OCI-M2 (cell line): ENCODE data around the gene RASSF3.

ENCODE experiments used
- DNase-seq: peaks from one replicate; lab custom pipeline; 2025; ENCODE audit not compliant: unreplicated experiment; lab: John Stamatoyannopoulos, UW

Gene RASSF3

DNA sequence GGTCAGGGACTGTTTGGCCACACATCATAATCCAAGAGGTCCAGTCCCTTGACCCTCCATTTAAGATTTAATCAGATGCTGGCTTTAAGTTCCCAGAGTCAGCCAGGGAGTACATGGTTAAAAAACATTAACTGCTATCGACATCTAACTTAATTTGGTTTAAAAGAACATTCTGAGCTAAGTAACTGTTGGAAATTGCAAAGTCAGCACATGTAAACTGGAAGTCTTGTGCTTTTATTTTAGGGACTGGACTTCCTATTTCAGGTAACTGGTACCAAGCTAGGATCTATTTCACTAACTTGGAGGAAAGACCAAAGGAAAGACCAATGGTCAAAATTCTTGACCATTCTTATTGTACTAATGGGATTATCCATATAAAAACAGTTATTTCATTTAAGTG, 108.4 kb downstream of the RASSF3 start:
- no peak for DNase-seq

DNA sequence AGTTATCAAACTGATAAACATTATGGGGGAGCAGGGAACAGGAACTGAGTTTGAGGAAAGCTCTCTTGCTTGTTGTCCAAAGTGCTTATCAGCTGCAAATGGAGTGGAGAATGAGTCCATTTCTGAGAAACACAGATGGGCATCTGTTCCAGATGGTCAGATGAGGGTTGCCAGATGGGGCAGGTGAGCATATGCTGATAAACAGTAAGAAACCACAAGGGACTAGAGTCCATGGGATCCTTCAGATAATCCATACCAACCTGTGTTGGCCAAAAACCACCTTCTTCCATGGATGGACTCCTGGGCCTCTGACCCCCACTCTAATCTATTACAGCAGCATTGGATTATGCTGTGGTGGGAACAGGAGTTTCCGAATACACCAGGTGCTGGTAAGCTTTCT, 110.6 kb downstream of the RASSF3 start:
- DNase-seq = no peak

DNA sequence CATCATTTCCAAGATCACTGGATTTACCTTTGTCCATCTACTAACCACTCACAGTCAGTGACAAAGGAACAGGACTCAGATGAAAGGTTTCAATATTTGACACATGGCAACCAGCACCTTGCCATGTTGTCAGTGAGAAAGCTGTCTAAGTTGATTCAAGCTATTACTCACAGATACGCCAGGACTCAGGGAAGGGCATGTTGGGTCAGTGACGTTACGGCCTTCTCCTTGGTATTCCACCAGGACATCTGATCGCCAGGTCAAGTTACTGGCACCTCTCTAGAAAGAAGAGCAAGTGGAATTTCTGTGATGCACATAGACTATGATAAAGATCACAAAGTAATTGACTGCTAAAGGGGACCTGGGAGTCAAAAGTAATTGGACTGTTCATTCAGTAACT, 112.5 kb downstream of the RASSF3 start:
- no peak for DNase-seq

- no peak for DNase-seq
Observed at GRCh38 chr12:64723630-64724029, 113.3 kb downstream of the RASSF3 start.

GRCh38 chr12:64724201-64724745, 114.0 kb downstream of the RASSF3 start:
- no peak for DNase-seq

DNA sequence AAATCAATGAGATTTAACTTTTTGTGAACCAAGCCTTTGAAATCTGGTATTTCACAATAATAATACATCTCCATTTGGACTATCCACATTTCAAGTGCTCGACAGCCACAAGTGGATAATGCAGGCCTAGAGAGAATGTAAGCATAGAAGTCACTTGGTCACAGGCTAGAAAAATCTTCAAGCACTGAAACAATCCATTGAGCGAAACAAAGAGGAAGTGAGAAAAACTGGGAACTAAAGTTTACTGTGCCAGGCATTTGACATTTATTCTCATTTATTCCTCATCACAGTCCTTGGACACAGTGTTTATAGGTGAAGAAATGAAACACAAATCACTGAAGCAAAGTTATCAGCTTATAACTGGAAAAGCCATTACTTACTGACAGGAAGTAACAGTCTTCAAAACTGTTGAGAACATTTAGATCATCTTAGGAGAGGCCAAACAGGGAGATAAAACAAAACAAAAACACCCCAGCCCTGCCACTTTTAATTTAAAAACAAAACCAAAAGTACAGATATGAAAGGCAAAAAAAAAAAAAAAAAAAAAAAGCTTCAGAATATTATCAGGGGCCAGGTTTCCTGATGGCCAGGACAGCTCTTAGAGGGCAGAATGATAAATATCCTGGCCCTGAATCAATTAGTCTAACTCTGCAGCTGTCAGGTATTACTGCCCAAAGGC, 119.8 kb downstream of the RASSF3 start:
- no peak for DNase-seq

DNA sequence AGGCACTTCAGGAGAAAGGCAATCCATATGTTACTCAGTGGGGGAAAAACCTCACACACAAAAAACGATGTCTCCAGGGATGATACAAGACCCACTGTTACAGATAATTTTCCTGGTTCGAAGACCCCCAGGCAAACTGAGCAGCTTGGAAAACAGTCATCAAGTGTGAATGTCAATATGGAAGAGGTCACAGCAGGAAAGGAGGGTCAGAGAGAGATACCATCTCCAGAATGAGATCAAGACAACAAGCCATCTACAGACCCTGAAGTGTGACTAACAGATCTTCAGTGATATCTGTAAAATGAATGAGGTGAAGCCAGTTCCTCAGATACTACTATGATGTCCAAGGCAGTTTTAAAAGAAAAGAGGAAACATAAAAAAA, 120.3 kb downstream of the RASSF3 start:
- DNase-seq = no peak

GRCh38 chr12:64731683-64732082, 121.4 kb downstream of the RASSF3 start:
- DNase-seq = no peak

DNA sequence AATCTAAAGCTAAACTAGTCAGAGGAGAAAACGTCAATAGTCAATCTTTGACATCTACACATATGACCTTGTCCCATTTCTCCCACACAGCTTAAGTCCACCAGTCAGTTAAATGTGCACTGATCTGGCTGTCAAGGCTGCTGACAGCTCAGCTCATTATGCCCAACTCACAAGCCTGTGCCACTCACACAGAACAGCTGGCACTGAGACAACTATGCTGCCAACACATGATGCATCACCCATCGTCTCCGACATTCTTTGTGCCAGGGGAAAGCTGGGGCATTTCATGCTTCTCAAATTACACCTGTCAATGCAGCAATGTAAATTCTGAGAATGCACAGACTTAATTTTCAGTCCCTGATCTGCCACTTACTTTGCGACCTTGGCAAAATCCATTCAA, 123.6 kb downstream of the RASSF3 start:
- DNase-seq = no peak

- DNase-seq = no peak
Observed at GRCh38 chr12:64735442-64735841, 125.1 kb downstream of the RASSF3 start.

DNA sequence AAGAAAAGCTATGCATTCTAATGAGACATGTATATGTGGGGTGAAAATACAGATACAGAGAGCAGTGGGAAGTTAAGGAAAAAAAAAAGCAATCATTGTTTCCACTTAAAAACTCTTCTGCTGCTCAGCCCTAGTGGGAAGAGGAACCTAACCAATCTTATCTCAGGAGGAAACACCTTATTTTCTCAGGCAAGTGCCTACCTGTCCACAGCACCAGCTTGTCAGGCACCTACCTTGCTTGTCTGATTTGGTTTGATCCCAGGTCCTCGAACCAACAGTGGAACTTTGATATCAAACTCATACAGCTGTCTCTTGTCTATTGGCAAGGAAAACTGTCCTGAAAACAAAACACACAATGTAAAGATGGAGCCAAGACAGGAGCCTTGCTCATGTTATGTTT, 126.5 kb downstream of the RASSF3 start:
- DNase-seq = no peak

DNA sequence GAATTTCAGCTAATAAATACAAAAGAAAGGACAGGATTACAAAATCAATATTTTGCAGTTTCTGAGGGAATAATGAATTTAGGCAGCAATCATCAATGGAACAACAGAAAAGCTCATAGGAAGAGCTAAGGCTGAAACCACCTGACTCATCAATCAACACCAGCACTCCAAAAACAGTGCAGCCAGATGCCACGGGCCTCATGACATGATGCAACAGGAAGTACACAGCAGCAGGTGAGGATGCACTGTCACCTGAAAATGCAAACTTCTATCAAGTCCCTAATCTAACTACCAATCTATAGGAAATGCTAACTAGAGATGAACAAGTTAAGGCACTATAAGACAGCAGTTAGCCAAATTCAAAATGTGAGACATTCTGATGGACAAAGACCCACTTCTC, 127.2 kb downstream of the RASSF3 start:
- no peak for DNase-seq

DNA sequence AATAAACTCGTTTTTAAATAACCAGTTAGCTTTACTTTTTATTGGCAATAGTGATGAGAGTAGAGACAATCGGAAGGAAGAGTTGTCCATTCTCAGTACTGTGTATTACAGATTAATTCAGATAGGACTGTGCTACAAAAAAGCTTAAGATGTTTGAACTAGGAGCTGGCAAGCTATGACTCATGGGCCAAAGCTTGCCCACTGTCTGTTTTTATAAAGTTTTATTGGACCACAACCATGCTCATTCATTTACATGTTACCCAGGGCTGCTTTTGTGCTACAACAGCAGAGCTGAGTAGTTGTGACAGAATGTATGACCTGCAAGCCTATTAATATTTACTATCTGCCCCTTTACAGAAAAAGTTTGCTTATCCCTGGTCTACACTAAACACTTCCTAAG, 129.5 kb downstream of the RASSF3 start:
- DNase-seq = no peak

DNA sequence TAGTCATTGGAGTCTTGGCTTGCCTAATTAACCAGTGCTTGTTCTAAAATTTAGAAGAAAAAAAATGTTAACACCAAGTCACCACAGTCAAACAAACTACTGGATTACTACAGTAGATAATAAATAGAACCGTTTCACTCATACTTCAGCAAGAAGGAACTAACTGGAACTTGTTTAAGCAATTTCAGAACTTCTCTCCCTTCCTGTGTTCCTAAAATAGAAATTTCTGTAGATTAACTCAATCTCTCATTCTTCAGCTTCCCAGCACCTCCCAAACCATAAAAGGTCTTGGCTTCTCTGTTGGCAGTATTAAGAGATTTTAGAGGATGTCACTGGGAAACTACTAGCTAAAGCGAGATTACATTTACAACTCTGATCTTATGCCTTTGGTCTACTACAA, 130.4 kb downstream of the RASSF3 start:
- DNase-seq = no peak

GRCh38 chr12:64742416-64742815, 132.1 kb downstream of the RASSF3 start:
- no peak for DNase-seq

DNA sequence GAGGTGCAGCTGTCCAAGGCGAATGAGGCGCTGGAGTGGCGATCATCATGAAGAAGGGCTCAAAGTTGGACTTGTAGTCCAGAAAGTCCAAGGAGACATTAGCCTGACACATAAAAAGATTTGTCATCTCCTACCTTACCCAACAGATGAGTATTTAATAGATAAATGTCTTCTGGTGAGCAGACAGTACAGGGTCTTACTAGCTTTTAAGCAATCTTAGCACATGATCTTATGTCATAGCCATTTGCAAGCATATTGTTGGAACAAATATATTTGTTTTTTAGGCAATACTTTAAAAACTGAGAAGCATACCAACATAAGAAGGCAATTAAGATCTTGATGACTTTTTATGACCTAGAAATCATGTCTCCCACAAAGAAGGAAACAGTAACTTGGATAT, 132.9 kb downstream of the RASSF3 start:
- DNase-seq = no peak

GRCh38 chr12:64744422-64745258, 134.3 kb downstream of the RASSF3 start:
- DNase-seq = no peak

DNA sequence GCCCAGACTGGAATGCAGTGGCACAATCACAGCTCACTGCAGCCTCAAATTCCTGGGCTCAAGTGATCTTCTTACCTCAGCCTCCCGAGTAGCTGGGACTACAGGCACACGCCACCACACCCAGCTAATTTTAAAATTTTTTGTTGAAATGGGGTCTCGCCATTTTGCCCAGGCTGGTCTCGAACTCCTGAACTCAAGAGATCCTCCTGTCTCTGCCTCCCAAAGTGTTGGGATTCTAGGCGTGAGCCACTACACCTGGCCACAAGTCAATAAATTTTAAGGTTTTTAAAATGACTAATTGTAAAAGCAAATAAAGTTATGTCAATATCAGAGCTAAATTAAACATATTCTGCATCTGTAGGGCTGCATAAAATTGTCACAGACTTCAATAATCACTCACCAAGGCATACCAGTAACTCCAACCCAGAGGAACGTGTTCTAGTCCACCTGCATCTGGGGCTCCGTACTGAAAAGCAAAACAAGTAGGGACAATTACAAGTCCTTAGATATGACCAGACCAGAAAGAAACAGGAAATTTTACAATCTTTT, 135.0 kb downstream of the RASSF3 start:
- no peak for DNase-seq

DNA sequence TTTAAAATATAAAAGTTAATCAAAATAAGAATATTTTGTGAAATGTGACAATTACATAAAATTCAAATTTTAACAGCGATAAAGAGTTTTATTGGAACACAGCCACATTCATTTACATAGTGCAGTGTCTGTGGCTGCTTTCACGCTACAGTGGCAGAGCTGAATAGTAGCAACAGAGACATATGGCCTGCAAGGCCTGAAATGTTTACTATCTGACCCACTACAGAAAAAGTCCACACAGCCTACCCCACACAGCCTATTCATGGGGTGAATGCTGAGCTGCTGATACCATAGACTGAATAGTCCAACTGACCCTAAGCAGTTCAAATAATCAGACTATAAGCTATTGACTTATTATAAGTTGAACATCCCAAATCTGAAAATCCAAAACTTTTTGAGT, 135.7 kb downstream of the RASSF3 start:
- no peak for DNase-seq

GRCh38 chr12:64746663-64747062, 136.4 kb downstream of the RASSF3 start:
- DNase-seq = no peak
